GM21619 (cell line): ENCODE results near the gene ALDH1A3.

Experiments used
- ATAC-seq: cut with Tn5 transposase; IDR thresholded peaks from one replicate; pipeline ENCODE4 v1.9.1; 2021; ENCODE audit not compliant: unreplicated experiment

The ALDH1A3 gene

DNA sequence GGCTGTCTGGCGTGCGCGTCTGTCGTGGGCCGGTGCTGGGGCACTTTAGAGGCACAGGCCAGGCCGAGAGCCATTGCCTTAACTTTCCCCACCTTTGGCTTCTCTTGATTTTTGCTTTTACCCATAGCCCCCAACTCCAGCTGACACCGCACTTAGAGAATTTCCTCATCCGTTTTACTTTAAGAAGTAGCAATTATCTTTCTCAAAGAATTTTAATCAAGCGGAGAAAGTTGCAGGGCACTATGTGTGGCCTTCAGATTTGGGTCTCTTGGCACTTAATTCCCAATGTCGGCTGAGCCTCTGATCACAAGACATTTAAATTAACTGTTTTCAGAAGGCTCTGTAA, 1.2 kb downstream of the ALDH1A3 start:
- no peak for ATAC-seq

DNA sequence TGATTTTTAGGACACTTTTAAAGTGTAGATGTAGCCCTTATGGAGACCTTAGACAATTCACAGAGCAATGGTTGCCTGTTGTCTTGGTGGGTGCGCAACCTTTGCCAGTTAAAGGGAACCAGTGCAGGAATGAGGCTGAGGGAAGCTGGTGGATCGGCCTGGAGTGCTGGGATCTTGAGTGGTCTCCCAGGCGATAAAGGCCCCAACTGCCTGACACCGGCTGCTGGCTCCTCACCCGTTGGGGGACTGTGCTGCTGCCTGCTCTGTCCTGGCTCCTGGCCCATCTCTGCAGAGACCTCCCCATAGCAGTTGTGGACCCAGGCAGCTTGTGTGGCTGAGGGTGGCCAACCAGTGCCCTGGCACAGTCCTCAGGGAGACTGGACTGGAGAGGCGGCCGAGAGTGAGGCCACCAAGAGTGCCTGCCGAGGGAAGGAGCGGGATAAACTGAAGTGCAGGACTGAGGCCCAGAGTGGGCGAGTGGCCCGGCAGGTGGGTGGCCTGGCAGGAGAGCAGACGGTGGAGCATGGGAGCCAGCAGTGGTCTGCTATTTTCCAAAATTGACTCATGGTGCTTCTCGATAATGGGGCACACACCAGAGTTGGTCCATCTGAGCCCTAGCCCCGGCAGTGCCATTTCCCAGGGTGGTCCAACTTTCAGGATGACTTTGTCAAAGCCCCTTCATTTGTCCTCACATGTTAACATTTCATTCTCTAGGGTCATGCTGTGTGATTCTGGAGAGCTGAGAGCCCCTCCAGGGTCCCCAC, 2.1 kb downstream of the ALDH1A3 start:
- ATAC-seq, result no peak

DNA sequence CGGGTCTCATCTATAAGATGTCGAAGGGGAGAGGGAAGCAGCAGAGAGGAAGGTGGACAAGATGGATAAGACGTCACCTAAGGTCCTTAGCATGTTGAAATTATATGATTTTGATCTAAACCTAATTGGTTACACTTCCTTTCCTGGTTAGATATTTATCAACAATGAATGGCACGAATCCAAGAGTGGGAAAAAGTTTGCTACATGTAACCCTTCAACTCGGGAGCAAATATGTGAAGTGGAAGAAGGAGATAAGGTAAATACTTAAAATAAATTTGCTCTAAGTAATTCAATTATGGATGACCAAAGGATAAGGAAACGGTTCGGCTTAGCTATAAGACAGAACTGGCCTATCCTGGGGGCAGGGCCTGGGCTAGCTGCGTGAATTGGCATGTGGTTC, 5.5 kb downstream of the ALDH1A3 start:
- ATAC-seq, result no peak

DNA sequence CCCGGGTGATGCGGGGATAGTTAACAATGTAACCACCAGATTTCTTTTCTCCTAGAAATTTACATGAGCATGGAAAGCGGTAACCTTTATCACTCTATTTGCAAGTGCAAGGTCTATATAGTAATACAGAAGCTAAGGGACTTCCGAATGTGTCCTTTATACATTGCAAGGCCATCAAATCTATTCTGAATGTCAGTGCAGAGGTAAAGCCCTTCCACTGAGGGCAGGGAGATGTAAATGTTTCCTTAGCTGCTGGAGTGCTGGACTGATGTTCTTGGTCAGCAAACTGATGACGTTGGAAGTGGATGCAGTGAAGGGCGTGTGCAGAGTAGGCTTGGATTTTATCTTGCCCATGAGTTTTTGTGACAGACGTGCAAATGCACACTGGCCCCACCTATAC, 6.2 kb downstream of the ALDH1A3 start:
- no peak for ATAC-seq

DNA sequence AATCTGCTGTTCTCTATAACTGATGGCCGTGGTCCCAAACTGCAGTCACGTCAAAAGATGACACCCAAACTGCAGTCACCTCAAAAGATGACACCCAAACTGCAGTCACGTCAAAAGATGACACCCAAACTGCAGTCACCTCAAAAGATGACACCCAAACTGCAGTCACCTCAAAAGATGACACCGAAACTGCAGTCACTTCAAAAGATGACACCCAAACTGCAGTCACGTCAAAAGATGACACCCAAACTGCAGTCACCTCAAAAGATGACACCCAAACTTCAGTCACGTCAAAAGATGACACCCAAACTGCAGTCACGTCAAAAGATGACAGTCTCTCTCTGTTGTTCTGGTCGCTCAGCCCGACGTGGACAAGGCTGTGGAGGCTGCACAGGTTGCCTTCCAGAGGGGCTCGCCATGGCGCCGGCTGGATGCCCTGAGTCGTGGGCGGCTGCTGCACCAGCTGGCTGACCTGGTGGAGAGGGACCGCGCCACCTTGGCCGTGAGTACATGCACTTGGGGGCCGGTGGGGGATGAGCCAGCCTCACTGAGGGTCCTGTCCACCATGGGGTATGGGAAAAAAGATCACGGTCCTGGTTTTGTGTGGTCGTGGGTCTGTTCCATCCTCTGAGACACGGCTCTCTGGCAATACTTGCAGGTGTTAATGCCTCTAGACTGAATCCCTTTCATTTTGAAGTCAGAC, 7.7 kb downstream of the ALDH1A3 start:
- no peak for ATAC-seq

DNA sequence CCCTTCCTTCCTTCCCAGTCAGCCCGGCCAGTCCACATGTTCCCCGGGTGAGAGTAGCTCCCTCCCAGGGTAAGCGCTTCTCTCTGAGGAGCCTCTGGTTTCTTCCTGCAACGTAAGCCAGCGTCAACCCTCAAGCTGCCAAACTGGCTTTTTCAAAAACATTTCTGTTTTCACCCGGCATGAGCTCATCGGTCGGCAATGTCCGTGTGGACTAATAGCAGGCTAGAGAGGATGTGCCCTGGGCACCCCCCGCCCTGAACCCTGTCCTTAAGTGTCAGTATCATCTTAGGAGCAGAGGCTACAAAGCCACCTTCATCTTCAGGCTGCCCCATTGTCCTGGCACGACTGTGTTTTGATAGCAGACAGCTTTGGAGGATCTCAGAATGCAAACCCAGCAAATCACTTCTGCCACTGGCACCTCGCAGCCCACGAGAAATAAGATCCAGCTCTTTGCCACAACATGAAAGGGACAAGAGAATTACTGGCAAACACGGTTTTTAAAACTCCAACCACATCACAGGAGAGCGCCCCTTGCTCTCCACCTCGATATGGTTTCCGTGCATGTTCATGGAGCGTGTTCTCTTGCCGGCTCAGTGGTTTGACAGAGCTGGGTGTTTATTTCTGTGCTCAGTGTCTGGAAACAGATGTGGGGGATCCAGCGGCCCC, 9.9 kb downstream of the ALDH1A3 start:
- no peak for ATAC-seq

DNA sequence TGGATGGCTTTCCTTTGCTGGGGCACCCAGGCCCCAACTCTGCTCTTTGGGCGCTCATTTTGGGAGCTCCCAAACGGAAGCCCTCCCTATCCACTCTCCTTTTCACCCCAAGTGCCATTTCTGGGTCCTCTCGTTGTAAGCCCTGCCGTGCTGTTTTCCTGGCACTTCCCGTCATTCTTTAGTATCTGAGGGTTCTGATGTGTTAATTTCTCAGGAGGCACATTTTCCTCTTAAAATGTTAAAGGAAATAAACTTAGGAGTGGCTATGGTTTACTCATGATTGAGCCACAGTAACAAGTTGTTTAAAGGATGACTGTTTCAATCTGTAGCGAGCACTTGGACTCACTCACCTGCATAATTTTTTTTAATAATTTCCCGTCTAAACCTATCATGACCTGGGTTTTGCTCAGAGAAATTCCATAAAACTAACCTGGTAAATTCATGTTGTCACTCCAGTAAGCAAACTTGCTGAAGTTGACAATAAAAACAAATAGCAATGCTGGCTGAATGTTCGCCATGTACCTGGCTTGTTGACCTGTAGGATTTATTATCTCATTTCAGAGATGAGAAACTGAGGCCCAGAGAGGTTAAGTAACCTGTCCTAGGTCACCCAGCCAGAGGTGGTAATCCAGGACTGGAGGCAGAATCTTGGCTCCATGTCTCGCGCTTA, 10.6 kb downstream of the ALDH1A3 start:
- no peak for ATAC-seq

DNA sequence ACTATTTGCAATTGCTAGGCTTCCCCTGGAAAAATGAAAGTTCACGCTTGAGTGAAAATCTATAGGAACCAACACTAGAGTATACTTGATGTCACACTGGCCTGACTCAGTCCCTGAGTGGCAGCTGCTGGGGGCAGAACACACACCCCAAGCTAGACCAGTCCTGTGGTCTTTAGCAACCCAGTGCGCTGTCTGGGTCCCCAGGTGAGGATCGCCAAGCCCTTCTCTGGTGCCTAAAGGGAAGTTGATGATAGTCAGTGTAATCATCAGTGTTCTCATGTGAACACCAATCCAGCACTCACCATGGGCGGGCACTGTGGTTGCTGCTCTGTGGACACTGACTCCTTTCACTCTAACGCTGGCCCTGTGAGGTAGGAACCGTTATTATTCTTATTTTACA, 11.2 kb downstream of the ALDH1A3 start:
- no peak for ATAC-seq

DNA sequence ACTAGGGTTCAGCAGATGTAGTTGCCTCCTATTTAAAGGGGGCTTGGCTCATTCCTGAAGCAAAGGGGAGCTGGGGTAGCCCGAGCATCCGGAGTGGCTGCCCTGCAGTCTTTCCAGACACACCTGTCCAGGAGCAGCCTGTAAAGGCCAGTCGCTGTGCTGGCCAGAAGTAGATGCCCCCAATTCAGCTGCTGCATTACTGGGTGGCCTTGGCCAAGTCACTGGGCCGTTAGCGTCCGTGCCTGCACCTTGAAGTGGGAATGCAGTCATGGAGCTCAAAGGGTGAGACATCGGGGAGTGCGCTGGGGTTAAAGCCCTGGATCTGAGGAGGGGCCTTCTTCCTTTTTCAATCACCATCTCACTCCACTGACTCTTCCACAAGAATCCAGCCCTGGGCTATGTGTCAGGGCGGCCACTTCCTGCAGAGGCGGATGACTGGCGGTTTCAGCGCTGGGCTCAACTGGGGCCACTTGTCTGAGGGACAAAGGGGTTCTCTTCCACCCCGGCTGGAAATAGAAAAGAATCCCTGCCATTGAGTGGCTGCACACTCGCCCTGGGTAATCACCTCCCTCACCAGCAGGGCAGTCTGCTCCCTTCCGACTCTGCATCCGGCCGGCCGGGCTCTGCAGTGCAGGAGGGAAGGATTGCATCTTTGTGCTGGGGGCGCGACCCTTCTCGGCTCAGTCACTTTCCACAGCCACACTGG, 11.8 kb downstream of the ALDH1A3 start:
- no peak for ATAC-seq

DNA sequence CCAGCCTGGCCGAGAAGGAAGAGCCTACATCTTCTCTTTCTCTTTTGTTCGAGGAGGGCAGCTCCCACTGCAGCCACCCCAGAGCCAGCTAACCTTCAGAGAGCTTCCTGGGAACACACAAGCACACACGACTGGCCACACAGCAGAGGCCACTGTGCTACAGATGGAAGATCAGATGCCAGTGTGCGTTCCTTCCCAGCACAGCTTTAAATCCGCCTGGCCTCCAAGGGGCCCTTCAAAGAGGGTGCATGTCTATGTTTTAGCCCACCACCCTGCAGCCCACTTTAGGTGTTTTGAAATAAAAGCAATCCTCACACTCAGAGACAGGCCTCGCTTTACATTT, 12.4 kb downstream of the ALDH1A3 start:
- no peak for ATAC-seq

DNA sequence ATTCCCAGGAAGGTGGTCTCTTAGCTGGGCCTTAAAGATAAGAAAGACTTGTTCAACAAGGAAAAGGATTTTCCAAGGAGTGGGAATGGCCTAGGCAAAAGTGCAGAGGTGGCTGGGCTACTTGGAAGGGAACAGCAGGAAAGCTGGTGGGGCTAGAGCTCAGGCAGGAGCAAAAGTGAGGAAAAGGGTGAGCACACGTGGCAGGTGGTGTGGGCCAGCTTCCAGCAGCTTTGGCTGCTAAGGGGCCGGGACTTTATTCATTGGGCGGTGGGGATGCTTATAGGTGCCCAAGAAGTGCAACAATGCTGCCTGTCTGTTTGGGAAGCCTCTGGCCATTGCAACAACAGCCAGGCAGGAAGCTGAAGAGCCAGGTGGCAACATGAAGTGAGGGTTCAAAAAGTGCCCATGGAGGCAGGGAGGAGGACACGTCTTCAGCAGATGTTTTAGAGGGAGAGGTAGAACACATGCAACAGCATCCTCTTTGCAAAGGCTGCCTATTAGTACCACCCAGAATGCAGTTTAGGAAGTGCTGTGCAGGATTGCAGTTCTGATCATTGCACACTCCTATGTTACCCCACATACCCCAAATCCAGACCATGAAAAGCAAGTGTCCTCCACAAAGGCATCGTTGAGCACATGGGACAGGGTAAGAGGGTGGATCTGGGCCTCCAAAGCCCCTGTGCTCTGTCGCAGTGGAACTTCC, 13.8 kb downstream of the ALDH1A3 start:
- no peak for ATAC-seq

DNA sequence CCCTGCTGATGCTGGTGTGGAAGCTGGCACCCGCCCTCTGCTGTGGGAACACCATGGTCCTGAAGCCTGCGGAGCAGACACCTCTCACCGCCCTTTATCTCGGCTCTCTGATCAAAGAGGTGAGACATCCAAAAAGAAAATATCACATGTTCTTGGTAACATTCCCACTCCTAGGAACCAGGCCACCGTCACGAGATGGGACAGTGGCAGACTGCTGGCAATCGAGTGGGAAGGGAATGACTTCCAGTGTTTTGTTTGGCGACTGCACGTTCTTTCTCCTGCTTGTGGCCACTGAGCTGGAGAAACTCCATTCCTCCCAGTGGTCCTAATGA, 14.3 kb downstream of the ALDH1A3 start:
- no peak for ATAC-seq

DNA sequence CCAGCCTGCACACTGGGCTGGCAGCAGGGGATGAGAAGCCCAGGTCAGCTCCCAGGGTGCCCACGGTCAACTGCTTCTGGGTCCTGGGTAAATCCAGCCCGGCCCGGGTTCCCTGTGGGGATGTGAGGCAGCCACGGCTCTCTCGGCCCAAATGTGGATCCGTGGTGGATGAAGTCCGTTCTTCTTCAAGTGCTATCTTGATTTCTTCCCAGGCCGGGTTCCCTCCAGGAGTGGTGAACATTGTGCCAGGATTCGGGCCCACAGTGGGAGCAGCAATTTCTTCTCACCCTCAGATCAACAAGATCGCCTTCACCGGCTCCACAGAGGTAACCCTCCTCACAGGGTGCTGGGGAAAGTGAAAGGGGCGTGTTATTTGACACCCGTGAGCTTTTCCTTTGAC, 16.1 kb downstream of the ALDH1A3 start:
- ATAC-seq, result no peak

DNA sequence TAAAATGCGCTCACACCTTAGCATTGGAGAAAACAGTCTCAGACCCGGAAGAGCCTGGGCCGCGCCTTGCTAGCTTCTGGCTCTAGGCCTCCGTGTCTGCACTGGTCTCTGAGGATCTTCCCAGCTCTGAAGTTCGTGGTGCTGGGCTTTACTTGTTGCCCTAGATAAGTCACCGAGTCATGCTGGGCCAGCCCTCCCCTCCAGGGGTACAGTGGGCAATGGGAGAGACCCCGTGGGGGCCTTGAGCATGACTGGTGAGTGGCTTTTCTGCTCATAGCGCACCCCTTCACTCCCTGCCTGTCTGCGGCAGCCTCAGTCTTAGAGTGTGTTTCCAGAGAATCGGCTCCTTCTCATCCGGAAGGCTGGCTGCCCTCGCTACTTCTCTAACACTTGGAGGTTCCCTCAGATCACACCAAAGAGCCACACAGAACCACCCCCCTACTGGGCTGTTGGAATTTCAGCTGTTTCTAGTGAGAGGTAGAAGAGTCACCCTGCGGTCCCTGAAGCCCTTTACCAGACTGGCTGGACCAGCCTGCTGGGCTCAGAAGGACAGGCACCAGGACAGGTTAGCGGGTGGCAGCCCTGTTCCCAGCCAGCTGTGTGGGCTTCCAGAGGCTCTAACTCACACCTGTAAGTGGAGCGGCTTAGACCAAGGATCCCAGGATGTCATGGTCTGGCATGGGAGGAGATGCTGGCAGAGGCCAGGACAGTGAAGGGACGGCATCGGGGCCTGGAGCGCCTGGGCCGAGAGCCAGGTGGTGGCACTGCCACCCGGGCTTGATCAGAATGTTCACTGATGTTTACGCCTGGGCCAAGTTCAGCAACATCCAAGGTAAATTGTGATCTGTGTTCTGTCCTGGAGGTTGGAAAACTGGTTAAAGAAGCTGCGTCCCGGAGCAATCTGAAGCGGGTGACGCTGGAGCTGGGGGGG, 17.9 kb downstream of the ALDH1A3 start:
- ATAC-seq, result no peak

DNA sequence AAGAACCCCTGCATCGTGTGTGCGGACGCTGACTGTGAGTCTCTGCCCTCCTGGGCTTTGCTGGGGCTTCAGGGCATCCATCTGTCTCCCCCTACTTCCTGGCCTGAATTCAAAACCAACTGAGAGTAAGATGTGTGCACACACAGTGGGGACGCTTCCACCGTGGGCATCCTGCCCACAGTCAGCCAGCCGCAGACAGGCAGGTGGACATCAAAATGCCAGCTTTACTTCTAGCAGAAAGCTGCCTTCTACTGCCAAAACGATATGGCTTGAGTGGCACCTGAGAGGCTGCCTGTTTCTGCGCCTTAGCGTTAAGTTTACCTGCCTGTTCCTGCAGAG, 18.5 kb downstream of the ALDH1A3 start:
- ATAC-seq, result no peak

DNA sequence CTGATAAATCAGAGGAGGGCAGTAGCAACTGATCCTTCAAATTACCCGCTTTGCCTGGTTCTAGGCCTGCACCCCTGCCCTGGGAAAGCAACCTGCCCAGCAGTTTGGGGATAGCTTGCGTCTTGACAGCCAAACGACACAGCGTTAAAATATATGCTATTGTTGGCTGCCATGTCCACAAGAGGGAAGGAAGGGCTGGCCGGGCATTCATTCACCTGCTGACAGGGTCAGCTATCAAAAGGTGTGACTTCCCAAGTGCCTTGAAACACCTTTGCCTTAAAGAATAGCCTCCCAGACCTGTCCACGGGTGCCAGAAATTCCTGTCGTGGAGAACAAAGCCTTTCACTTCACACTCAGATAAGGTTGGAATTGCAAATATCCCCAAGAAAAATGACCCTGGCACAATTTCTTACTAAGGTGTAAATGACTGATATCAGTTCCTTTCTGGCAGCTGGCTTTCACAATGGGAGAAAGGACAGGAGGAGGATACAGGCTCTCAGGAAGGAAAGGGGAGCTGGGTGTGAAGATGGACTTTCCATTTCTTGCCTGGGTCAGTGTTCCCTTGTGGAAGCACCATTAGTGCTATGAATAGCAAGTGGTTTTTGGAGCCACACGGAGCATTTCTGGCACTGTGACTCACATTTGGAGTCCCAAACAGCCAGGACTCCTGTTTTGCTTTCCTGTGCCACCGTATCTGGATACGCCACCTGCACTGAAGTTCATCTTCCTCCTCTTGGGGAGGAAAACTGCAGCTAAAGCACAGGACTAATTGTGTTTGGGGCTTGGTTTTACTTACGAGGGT, 19.2 kb downstream of the ALDH1A3 start:
- ATAC-seq, result no peak

DNA sequence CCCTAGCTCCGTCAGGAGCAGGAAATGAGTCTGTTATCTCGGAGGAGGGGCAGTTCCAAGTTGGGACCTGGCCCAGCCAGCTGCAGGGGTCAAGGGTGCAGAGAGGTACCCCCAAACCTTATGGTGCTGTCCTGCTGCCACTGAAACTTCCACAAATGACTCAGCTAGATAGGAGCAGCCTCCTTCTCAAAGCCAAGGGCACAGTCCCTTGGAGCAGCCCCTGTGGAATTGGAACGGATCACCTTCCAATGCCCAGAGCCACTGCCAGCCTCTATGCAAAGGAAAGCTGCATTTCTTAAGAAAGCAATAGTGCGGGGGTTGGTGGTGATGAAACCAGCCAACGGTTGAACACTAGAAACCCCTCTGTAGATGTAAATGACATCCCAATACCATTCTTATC, 20.0 kb downstream of the ALDH1A3 start:
- ATAC-seq, result no peak

DNA sequence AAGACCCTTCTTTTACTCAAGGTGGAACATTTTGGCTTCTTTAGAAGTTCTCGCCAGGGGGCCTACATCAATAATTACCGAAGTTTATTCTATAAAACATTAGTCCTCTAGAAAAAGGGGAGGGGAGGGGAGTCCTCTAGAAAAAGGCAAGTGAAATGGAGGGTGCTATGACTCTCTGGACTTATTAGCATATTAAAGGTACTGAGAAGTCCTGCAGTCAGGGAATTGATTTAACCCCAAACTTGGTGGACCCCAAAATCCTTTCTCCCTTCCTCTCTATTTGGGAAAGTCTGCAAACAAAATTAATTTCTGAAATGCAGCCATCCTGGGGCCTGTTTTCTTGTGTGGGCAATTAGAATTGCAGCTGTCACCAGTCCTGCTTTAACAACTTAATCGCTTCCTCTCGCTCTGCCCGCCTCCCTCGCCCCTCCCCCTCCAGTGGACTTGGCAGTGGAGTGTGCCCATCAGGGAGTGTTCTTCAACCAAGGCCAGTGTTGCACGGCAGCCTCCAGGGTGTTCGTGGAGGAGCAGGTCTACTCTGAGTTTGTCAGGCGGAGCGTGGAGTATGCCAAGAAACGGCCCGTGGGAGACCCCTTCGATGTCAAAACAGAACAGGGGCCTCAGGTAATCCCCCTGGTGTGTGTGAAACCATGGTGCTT, 20.6 kb downstream of the ALDH1A3 start:
- ATAC-seq, result no peak

DNA sequence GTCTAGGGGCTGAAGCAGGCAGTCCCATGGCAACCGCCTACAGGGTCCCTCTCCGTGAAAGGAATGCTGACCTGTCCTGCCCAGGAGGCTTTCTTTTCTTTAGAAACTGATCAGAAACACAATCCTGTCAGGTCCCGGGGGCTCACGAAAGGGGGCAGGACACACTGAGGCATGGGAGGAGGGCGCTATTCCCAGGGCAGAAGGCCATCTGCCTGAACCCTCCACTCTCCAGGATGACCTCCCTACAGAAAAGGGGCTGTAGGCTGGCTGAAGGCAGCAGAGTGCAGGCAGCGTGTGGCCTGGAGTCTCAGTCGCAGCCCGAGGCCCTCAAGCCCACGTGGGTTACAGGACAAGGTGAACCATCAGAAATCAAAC, 21.2 kb downstream of the ALDH1A3 start:
- ATAC-seq, result no peak
